Measurements from ENCODE around the gene TMEM169.
"Not testable (repeated sequence)": the region's sequence is repeated elsewhere in the genome, so short reads cannot be mapped to it uniquely, and the experiment has no call there.

TMEM169 gene

GRCh38 chr2:216073773-216074172 lies 7.9 kb upstream of the TMEM169 start:
- peaks cover 6% of the 10 kb centered on the region; the same call in 1 of the 2 replicates for H3K36me3 ChIP-seq
- DNase-seq = no peak
- no peaks in the 10 kb centered on the region for H3K27me3 ChIP-seq
- TF ChIP-seq, protein P1, sequence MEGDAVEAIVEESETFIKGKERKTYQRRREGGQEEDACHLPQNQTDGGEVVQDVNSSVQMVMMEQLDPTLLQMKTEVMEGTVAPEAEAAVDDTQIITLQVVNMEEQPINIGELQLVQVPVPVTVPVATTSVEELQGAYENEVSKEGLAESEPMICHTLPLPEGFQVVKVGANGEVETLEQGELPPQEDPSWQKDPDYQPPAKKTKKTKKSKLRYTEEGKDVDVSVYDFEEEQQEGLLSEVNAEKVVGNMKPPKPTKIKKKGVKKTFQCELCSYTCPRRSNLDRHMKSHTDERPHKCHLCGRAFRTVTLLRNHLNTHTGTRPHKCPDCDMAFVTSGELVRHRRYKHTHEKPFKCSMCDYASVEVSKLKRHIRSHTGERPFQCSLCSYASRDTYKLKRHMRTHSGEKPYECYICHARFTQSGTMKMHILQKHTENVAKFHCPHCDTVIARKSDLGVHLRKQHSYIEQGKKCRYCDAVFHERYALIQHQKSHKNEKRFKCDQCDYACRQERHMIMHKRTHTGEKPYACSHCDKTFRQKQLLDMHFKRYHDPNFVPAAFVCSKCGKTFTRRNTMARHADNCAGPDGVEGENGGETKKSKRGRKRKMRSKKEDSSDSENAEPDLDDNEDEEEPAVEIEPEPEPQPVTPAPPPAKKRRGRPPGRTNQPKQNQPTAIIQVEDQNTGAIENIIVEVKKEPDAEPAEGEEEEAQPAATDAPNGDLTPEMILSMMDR (IDR thresholded peaks at IDR 0.05; ENCODE audit: low read depth, low read length) = no peak
- peaks cover 4% of the 10 kb centered on the region for H3K4me1 ChIP-seq
- H3K4me3 ChIP-seq (ENCODE audit: low read depth, low read length) = no peak overlapping the region
- no peaks in the 10 kb centered on the region for H3K9me3 ChIP-seq

DNA sequence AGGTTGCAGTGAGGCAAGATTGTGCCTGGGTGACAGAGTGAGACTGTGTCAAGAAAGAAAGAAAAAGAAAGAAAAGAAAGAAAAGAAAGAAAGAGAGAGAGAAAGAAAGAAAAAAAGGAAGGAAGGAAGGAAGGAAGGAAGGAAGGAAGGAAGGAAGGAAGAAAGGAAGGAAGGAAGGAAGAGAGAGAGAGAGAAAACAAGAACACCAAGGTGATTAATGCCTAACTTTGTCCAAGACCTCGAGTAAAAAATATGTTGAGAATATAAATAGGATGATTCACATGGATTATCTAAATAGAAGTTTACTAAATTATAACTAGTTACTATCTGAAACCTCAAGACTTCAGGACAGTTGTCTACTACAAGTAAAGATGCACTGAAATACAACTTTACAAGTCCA lies 7.3 kb upstream of the TMEM169 start:
- no peaks in the 10 kb centered on the region for H3K27me3 ChIP-seq
- H3K4me3 ChIP-seq (ENCODE audit: low read depth, low read length) = no peak overlapping the region
- TF ChIP-seq, protein P1 (IDR thresholded peaks at IDR 0.05; ENCODE audit: low read depth, low read length) = no peak
- H3K9me3 ChIP-seq = no peaks in the 10 kb centered on the region
- peaks cover 6% of the 10 kb centered on the region; the same call in 1 of the 2 replicates for H3K36me3 ChIP-seq
- DNase-seq = no peak
- no peaks in the 10 kb centered on the region for H3K4me1 ChIP-seq

DNA sequence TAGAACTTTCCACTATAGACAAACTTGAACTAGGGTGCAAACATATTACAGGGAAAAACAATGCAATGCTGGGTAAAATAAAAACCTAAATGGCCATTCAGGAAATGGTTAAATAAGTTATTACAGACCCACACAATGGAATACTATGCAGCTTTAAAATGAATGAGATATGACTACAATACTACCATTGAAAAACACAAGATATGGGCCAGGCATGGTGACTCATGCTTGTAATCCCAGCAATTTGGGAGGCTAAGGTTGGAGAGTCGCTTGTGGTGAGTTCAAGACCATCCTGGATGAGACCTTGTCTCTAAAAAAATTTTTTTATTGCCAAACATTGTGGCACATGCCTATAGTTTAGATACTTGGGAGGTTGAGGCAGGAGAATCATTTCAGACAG lies 6.9 kb upstream of the TMEM169 start:
- Histone ChIP-seq H3K4me1 (no peaks in the 10 kb centered on the region), H3K4me3 (ENCODE audit: low read depth, low read length) (no peak overlapping the region), H3K27me3 (no peaks in the 10 kb centered on the region), H3K36me3 (peaks cover 6% of the 10 kb centered on the region; the same call in 1 of the 2 replicates), H3K9me3 (no peaks in the 10 kb centered on the region)
- no peak for DNase-seq
- TF ChIP-seq, protein P1 (IDR thresholded peaks at IDR 0.05; ENCODE audit: low read depth, low read length) = no peak

- no peaks in the 10 kb centered on the region for H3K4me1 ChIP-seq
- TF ChIP-seq, protein P1 (IDR thresholded peaks at IDR 0.05; ENCODE audit: low read depth, low read length) = no peak
- no peak for DNase-seq
- peaks cover 6% of the 10 kb centered on the region; the same call in 1 of the 2 replicates for H3K36me3 ChIP-seq
- H3K9me3 ChIP-seq = no peaks in the 10 kb centered on the region
- H3K4me3 ChIP-seq (ENCODE audit: low read depth, low read length) = no peak overlapping the region
- H3K27me3 ChIP-seq = no peaks in the 10 kb centered on the region
These were observed 5.9 kb upstream of the TMEM169 start for GRCh38 chr2:216075510-216076485.

GRCh38 chr2:216078776-216079175 lies 2.9 kb upstream of the TMEM169 start:
- TF ChIP-seq, protein P1 (IDR thresholded peaks at IDR 0.05; ENCODE audit: low read depth, low read length) = no peak
- 0 out of 2 replicates have a peak, but pooled peaks cover 4% of the 10 kb centered on the region for H3K36me3 ChIP-seq
- no peak for DNase-seq
- H3K27me3 ChIP-seq = no peaks in the 10 kb centered on the region
- H3K4me1 ChIP-seq = peaks cover 10% of the 10 kb centered on the region
- no peaks in the 10 kb centered on the region for H3K9me3 ChIP-seq
- no peak overlapping the region for H3K4me3 ChIP-seq (ENCODE audit: low read depth, low read length)

- H3K9me3 ChIP-seq; H3K36me3 ChIP-seq; H3K27me3 ChIP-seq; DNase-seq; H3K4me3 ChIP-seq (ENCODE audit: low read depth, low read length): not testable (repeated sequence)
- H3K4me1 ChIP-seq = peaks cover 16% of the 10 kb centered on the region
These were observed 1.7 kb upstream of the TMEM169 start for GRCh38 chr2:216080048-216080447.

Data from BE2C (cell line).